ENCODE measurements around the gene LARGE1.
A peak's percentile ranks its signal among the peaks of the same experiment; 100 is the strongest.

Gene LARGE1

DNA sequence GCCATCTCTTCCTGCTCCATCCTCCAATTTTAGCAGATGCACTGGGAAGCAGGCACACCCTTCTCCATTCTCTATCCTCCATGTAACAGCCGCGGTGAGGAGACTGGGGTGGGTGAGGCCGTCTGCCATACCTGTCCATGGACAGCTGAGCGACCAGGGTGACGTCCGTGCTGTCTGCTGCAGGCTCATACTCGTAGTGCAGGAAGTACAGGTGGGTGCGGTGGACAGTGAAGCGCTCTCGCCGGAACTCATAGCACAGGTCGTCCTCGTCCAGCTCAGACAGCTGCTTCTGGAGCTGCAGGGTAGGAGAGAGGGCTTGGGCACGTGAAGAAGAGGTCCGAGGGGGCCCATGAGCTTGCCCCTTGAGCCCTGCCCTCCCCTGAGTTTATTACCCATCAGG lies 604.3 kb downstream of the LARGE1 start:
- no peak for DNase-seq (ENCODE audit: low read depth in 3 of 3)

DNA sequence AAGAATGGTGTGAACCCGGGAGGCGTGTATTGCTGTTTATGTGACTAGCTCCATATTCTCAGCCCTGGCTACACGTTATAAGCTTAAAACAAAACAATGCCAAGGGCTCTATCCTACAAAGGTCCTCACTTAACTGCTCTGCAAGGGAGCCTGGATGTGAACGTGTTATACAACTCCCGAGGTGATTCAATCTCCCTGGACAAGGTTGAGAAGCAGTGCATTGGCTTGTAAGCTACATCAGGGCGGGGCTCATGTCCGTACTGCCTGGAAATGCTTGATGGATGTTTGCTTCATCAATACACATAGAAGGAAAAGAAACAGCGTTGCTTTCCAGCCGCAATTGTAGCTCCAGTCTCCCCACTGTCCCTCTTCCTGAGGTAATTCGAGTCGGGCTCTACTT lies 605.2 kb downstream of the LARGE1 start:
- DNase-seq (ENCODE audit: low read depth in 3 of 3) = no peak

DNA sequence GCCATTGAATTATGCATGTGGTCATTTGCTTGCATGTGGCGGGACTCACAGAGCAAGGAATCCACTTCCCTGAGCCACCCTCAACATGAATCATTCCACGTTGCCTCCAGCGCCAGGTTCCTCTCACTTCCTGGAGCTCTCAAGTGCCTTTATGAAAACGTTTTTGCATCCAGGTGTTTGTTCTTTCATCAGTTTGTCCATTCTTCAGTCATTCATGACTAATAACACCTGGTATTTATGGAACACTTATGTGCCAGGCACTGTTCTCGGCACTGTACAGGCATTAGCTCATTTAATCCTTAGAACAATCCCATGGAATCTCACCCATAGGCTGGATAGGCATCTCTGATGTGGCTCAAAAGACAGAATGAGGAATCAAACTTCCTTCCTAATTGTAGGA lies 606.0 kb downstream of the LARGE1 start:
- no peak for DNase-seq (ENCODE audit: low read depth in 3 of 3)

DNA sequence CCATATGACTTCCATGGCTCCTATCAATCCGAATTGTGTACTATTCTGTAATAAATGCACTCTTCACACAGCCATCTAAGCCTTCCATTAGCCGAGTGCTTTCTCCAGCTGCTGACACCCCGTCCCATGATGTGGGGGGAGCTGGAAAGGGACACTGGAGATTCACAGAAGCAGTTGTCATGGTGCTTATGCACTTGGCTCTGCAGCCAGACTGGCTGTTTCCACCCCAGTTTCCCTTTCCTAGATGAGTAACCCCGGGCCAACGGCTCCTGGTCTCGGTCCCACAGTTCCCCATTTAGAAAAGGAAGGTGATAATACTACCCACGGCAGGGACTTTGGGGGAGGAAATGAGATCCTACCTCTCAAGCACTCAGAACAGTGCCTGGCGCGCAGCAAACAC lies 617.2 kb downstream of the LARGE1 start:
- DNase-seq (ENCODE audit: low read depth in 3 of 3) = no peak

DNA sequence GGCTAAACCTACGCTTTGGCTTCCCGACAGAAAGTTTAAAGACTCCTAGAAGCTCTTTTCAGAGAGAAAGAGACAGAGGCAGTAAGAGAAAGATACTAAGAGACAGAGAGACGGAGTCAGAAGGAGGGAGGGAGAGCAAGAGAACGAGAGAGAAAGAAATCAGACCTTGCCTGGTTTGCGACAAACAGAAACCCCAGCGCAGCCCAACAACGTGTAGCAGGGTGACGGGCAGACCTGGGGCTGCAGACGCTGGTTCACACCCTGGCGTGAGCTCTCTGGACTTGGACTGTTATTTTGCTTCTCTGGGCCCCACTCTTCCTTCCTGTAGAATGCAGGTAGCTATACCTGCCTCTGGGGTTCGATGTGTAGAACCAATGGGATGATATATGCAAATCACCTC lies 617.7 kb downstream of the LARGE1 start:
- DNase-seq (ENCODE audit: low read depth in 3 of 3) = no peak

DNA sequence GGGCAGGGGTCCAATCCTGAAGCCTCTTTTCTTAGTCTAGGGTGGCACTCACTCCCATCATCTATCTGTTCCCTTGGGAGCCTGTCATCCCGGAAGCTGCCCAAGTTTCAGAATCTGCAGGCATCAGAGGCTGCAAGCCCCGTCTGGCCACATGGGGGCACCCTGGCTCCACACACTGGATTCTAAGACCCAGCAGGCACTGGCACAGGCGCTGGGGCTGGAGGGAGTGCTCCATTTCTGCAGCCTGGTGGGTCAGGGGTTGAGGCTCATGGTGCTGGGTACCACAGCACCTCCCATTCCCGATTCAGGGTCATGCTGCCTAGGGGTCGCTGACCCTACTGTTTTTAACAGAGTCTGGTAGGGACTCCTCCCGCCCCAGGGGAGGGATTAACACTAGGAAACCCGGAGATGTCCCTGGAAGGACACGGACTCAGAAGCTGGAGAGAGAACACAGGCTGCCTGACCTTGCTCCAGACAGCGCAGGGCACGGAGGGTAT lies 618.2 kb downstream of the LARGE1 start:
- peak; percentile 36 to 46 (median 45) for DNase-seq (ENCODE audit: low read depth in 3 of 3)

DNA sequence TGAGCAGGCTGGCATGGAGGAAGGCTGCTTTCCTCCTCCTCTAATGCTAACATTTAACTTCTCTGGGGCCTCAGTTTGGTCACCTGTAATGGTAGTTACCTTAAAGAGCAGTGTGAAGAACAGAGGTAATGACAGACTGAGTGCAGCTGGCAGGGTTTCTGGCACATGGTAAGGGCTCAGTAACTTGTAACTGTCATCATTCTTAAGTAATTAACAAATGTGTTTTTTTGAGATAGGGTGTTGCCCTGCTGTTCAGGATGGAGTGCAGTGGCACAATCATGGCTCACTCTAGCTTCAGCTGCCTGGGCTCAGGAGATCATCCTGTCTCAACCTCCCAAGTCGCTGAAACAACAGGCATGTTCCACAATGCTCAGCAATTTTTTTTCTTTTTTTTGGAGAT lies 620.1 kb downstream of the LARGE1 start:
- DNase-seq (ENCODE audit: low read depth in 3 of 3) = no peak

DNA sequence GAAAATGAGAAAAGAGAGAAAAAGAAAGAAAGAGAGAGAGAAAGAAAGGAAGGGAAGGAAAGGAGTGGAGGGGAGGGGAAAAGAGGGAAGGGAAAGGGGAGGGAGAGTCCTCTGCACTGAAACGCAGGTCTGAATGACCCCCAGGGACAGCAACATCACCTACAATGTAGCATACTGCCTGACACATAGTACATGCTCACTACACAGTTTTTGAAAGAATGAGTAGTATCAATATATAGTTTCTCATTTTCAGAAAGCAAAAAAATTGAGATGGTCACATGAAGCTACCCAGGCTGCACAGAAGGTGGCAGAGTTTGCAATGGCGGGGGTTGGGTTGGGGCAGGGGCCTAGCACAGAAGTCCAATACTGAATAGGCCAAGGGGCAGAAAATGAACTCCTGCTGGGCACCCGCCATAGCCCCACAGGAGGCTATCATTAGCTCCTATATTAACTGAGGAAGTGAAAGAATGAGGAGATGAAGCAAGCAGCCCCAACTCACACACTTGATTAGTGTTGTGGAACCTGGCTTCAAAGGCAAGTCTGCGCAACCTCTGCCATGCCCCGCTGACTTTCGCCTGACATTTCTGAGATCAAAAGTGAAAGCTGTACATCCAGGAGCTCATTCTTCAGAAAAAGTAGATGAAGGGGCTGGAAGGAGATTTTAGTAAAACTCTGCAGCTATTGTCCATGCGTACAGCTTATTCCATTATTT lies 620.9 kb downstream of the LARGE1 start:
- DNase-seq (ENCODE audit: low read depth in 3 of 3) = no peak

DNA sequence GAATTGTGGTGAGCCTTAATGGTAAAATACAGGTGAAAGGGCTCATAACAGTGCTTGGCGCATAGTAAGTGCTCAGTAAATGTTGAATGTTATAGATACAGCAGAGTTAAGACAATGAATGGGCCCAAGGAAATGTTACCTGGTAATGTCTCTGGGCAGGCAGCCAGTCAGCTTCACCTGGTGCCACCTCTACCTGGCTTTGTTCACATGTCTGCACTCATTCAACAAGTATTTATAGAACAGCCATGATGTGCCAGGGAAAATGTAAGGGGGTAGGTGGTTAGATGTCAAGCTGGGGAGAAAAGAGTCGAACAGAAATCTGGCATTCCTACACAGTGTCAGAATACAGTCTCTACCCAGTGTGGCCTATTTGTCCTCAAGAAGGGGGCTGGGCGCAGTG lies 623.3 kb downstream of the LARGE1 start:
- no peak for DNase-seq (ENCODE audit: low read depth in 3 of 3)

DNA sequence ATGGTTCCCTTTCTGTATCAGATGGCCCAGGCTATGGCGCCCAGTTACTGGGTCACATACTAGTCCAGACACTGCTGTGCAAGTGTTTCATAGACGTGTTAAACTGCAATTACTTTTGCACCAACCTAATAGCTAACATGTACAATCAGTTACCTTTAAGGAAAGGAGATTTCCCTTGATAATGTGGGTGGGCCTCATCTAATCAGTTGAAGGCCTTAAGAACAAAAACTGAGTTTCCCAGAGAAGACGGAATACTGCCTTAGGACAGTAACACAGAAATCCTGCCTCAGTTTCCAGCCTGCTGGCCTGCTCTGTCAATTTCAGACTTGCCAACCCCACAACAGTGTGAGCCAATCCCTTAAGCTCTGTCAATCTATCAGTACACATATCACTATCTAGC lies 632.2 kb downstream of the LARGE1 start:
- no peak for DNase-seq (ENCODE audit: low read depth in 3 of 3)

DNA sequence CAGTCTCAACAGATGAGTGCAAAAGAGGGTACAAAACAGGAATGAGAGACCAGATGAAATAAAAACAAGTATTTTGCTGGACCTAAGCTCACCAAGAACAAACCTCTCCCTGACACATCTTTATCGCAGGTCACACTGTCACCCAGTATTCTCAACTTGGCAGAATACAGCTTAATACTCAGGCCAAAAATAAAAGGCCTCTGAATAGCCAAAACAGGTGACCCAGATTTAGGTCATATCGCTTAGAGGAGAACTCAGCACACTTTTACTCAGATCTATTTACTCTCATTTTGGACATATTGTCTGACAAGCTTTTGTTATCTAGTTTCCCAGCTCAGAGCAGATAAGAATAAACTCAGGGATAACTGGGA lies 645.2 kb downstream of the LARGE1 start:
- DNase-seq (ENCODE audit: low read depth in 3 of 3) = no peak

DNA sequence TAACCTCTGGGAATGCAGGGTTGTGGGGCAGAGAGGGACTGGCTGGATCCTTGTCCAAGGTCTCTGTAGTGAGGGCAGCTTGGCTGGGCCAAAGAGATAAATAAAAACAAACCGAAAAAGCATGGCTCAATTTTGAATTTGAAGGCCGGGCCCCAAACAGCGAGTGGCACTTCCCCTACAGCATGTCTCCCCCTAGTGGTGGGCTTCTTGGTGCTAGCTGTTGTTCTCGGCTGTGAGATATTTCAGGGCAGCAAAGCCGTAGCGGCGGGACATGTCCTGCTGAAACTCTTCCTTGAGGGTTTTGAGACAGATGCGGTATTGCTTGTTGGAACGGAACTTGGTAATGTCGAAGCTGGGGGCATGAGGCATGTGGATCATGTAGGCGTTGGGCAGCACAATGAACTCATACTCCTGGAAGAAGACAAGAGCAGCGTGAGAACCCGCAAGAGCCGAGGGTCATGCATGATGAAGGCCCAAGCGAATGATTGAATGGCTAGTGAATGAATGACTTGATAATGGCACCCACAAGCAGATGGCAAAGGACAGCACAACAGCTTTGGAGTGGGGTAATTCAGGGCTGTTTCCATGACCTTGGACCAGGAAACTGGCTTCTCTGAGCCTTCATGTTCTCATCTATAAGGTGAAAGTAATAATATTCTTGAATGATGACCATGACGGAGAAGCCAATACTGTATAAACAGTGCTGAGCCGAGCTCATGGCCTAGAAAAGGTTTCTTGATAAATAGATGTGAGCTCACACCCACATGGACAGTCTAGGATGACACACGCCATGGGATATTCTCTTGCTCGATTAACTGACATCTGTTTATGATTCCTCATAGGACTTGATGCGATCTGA lies 645.8 kb downstream of the LARGE1 start:
- DNase-seq (ENCODE audit: low read depth in 3 of 3) = peak; percentile 3 to 26 (median 3)

DNA sequence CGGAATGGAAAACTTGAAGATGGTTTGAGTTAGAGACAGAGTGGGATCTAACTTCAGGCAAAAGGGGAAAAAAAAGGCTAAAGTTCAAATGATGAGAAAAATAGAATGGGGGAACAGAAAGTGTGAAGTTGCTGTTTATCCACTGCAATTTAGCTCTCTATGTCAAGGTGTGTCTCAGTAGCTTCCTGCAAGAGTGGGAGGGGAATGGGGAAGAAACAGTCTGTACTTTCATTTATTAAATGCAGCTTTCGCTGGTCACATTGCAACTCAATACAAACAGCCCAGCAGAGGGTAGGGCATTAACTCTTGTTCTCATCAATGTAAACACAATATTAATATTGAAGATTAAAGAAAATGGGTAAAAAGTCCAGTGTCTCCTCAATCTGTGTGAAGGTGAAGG lies 647.4 kb downstream of the LARGE1 start:
- DNase-seq (ENCODE audit: low read depth in 3 of 3) = no peak

DNA sequence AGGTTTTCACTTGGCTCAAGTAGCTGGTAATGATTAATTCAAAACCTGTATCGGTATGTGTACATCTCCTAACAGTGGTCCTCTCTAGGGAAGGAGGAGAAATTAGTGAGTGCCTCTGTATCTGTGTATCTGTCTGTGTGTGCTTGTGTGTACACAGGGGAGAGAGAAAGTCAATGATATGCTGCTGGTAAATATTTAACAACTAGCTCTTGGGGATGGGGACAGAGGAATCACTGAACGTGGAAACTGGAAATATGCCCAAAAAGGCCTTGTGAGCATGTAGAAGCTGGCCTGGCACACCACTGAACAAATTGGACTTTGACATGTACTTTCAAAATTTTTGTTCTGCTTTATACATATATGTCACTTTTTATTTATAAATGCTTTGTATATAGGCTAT lies 648.1 kb downstream of the LARGE1 start:
- DNase-seq (ENCODE audit: low read depth in 3 of 3) = no peak

DNA sequence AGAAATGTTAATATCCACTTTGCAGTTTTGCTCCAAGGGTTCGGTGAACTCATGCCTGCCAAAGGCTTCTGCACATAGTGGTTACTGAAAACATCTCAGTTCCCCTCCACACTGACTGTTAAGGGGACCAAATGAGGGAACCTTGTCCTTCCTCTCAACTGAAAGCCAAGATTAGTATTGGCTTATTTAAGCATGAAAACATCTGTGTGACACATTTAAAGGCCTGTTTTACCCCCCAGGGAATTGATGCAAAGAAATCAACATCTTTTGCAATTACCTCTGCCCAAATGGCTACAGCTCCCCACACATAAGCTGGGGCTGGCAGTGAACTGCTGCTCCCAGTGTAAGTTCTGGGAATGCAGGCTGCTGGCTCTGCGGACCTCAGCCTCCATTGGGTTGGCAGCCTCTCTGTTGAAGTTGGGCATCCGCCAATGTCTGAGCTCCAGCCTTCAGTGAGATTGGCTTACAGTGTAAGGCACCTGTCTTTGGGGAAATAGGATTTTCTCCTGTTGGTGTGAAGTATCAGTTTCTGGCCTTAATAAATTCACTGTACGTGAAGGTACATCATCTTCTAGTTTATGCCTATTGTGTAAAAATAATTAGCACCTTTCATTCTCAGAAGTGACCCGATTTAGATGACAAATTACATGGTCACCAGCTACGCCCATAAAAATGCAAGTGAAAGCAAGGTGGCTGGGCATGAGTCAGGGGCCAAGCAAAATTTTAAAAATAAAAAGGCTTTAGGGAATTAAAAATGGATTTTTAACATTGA lies 648.7 kb downstream of the LARGE1 start:
- no peak for DNase-seq (ENCODE audit: low read depth in 3 of 3)

DNA sequence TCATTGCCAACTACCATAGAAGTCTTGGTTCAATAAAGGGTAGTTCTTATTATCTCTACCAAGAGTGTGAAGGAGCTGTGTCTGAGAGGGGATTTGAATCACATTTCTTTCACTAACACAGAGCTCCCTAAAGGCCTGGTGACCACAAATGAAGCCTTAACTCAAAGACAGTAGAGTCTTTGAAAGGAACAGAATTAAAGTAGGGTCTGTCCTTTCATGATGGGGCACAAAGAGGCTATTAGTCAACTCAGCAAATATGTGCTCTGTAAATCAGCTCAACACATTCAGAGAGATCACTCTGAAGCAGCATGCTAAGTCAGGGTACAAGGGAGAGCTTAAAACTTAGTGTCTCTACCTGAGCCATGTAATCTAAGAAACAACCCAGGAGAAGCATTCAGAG lies 649.7 kb downstream of the LARGE1 start:
- no peak for DNase-seq (ENCODE audit: low read depth in 3 of 3)

DNA sequence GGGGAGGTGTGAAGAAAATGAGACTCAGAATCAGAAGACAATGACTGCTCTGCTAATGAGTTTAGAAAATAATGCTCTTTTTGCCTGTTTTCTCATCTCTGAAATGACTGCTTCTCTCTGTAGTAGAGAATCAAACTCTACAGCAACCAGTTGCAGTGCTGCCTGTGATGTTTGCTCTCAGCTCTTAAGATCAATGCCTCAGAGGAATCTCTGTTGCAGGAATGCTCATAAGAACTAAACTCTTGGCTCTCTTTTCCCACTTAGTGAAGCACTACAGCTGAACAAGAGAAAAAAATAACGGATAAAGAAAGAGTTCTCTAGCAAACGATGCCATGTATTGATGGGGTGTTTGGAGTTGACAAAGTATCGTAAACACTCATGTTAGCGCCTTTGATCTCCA lies 658.6 kb downstream of the LARGE1 start:
- DNase-seq (ENCODE audit: low read depth in 3 of 3) = no peak

DNA sequence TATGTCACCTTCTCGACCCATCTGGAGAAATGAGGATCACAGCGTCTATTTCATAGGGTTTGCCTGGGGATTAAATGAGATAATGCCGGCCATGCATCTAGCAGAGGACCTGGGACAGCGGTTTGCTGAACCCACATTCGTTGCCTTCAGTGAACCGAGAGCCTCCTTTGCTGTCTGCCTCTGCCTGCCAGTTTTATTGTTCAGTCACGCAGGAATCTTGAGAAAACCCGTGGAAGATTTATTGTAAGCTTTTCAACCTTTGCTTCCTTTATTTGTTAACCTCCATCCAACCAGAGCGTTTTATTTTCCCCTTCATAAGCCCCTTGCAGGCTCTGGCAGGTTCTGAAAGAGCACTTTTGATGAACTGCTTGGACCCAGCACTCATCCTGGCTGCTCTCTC lies 659.8 kb downstream of the LARGE1 start:
- DNase-seq (ENCODE audit: low read depth in 3 of 3) = no peak

DNA sequence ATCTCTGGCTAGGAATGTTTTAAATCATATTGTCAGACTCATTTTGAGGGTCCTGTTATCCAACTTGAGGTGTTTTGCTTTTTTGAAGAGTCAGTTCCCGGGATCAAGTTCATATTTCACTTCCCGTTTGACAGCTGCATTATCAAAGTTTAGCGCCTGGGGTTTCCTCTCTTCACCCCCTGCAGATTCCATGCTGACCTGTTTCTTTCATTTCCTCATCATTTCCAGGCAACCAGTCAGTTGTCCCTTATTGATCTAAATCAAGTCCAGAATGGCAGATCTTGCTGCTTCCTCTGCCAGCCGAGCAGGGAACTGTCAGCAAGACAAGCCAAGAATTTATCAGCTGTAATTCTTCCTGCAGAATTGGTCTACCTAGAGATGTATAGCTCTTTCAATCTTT lies 664.5 kb downstream of the LARGE1 start:
- DNase-seq (ENCODE audit: low read depth in 3 of 3) = no peak

DNA sequence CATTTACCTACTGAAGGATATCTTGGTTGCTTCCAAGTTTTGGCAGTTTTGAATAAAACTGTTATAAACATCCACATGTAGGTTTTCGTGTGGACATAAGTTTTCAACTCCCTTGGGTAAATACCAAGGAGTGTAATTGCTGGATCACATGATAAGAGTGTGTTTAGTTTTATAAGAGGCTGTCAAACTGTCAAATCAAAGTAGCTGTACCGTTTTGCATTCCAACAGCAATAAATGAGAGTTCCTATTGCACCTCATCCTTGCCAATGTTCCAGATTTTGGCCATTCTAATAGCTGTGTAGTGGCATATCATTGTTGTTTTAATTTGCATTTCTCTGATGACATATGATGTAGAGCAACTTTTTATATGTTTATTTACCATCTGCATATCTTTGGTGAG lies 671.3 kb downstream of the LARGE1 start:
- no peak for DNase-seq (ENCODE audit: low read depth in 3 of 3)

DNA sequence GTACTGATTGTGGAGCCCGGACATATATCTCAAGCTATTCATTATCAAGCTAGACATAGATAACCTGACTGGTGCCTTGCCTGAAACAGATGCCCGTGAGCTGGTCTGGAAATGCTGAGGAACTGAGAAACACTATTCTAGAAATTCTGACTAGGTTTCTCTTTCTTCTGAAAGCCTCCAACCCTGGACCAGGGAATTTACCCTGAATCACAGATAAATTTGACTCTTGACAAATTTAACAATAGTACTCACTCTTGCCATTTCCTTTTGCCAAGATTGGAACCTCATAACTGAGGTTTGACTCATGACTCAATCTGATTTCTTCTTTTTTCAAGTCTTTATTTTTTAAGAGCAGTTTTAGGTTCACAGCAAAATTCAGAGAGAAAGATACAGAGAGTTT lies 672.5 kb downstream of the LARGE1 start:
- DNase-seq (ENCODE audit: low read depth in 3 of 3) = no peak

DNA sequence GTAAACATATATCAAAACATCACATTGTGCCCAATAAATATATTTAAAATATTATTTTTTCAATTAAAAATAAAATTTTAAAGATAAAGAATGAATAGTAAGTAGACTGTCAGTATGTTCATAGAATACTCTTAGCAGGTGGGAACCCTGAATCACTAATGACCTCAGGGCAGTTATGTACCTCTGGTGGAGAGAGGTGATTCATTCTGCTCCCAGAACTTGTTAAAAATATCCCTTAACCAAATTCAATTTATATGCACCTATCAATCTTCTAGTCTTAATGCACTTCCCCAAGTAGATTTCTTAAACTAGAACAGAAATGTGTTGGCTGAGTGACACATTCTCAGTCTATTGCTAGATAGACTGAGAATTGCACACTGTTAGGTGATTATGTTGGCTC lies 678.2 kb downstream of the LARGE1 start:
- DNase-seq (ENCODE audit: low read depth in 3 of 3) = no peak
